HepG2 (cell line): Measurements from ENCODE around the gene MCF2L. TPM values are rescaled to one million over a fixed set of nuclear protein-coding genes. Genes with fewer than 3 reads are reported as not detected.

ENCODE experiments used
- AHDC1 ChIP-seq: sonication (generic); formaldehyde crosslinking; IDR thresholded peaks from 2 replicates; pipeline ENCODE4 v1.5.1; 2020; ENCODE audit warnings: mild to moderate bottlenecking, missing genetic modification reagents, borderline replicate concordance
- DMAP1 ChIP-seq: IDR thresholded peaks from 2 replicates; pipeline ENCODE4 v1.6.1; 2016
- FOXK1 ChIP-seq: sonication (generic); formaldehyde crosslinking; IDR thresholded peaks from 2 replicates; pipeline ENCODE4 v1.4.0; 2020; ENCODE audit warnings: low read depth, missing genetic modification reagents, borderline replicate concordance
- FOXP1 ChIP-seq, 2 experiments: fragments of 450-650 bp in 1 of 2; IDR thresholded peaks; 2 replicates each; pipeline ENCODE4 v1.6.1; 2017 to 2018; ENCODE audit warnings: antibody characterized with exemption in 1 of 2
- HNF1B ChIP-seq: sonication (generic); formaldehyde crosslinking; IDR thresholded peaks from 2 replicates; pipeline ENCODE4 v1.5.1; 2020; ENCODE audit warnings: mild to moderate bottlenecking, moderate library complexity, missing genetic modification reagents
- HNF4A ChIP-seq: sonication (generic); formaldehyde crosslinking; IDR thresholded peaks from 2 replicates; pipeline ENCODE4 v1.4.0; 2020; ENCODE audit warnings: missing genetic modification reagents
- IKZF5 ChIP-seq: IDR thresholded peaks from 2 replicates; pipeline ENCODE4 v1.6.1; 2018; ENCODE audit warnings: missing genetic modification reagents, mild to moderate bottlenecking, missing compliant biosample characterization
- MAX ChIP-seq: IDR thresholded peaks from 2 replicates; pipeline ENCODE4 v1.6.1; 2012; ENCODE audit warnings: inconsistent platforms
- NFIB ChIP-seq: sonication (generic); formaldehyde crosslinking; IDR thresholded peaks from 2 replicates; pipeline ENCODE4 v1.9.0; 2021; ENCODE audit warnings: missing genetic modification reagents, mild to moderate bottlenecking, borderline replicate concordance
- PHF8 ChIP-seq: sonication (generic); formaldehyde crosslinking; IDR thresholded peaks from 2 replicates; pipeline ENCODE4 v1.5.0; 2020; ENCODE audit warnings: missing genetic modification reagents
- RXRB ChIP-seq: IDR thresholded peaks from 2 replicates; pipeline ENCODE4 v1.6.1; 2016; ENCODE audit warnings: borderline replicate concordance, missing genetic modification reagents, missing compliant biosample characterization
- UBTF ChIP-seq: sonication (generic); formaldehyde crosslinking; IDR thresholded peaks from 2 replicates; pipeline ENCODE4 v1.4.0; 2020; ENCODE audit warnings: mild to moderate bottlenecking, missing genetic modification reagents
- ZFAT ChIP-seq: sonication (generic); formaldehyde crosslinking; conservative IDR thresholded peaks from 2 replicates; pipeline ENCODE4 v1.8.1; 2023; ENCODE audit warnings: missing genetic modification reagents, inconsistent platforms
- ZNF292 ChIP-seq: sonication (generic); formaldehyde crosslinking; IDR thresholded peaks from 2 replicates; pipeline ENCODE4 v1.8.1; 2022; ENCODE audit warnings: mild to moderate bottlenecking, low read depth, missing genetic modification reagents, borderline replicate concordance
- ZNF350 ChIP-seq: sonication (generic); formaldehyde crosslinking; IDR thresholded peaks from 2 replicates; pipeline ENCODE4 v1.4.0; 2020; ENCODE audit warnings: mild to moderate bottlenecking, low read depth, missing genetic modification reagents, borderline replicate concordance
- ZNF577 ChIP-seq: sonication (generic); formaldehyde crosslinking; IDR thresholded peaks from 2 replicates; pipeline ENCODE4 v1.4.0; 2020; ENCODE audit warnings: mild to moderate bottlenecking, low read depth, missing genetic modification reagents, borderline replicate concordance
- polyA plus RNA-seq, 8 experiments: library from polyadenylated mRNA; depleted of rRNA in 3 of 8; stranded (reverse) in 7 of 8; unstranded in 1 of 8; fragments of >200 nt; fragmentation: Illumina TruSeq in 4 of 8; extraction: Trizol in 4 of 8; gene quantifications; 2 replicates each; pipeline versions ENCODE4 v1.2.1 to v1.2.3, GENCODE V29; 2011 to 2016; ENCODE audit warnings: low read depth in 4 of 8, missing spikeins in 1 of 8, mixed read lengths in 1 of 8; ENCODE audit not compliant: insufficient read depth in 1 of 8
- total RNA-seq, 5 experiments: library from RNA; depleted of rRNA; stranded (reverse); fragments of >200 nt; fragmentation: Illumina TruSeq; extraction: Trizol; gene quantifications; 2 replicates each; pipeline ENCODE4 v1.2.3, GENCODE V29; 2016; ENCODE audit warnings: low read depth in 1 of 5

MCF2L gene
- total and polyA plus RNA-seq, 2 of the 13 experiments (the other 11 are each of a cell fraction or from before 2014, with no cell fraction given): 19.4 to 28.4 TPM

- peak; percentile 67; the same call in 1 of the 2 replicates for TF ChIP-seq ZNF350 (CRISPR knock-in tag)
- TF ChIP-seq ZFAT: no peak
- TF ChIP-seq IKZF5 (CRISPR knock-in tag): 0 out of 2 replicates have a peak, but pooled peaks have one; percentile 51
- no peak for TF ChIP-seq FOXP1 (IDR thresholded peaks at IDR 0.05)
- TF ChIP-seq FOXP1 (CRISPR knock-in tag; IDR thresholded peaks at IDR 0.05): peak; percentile 63
- TF ChIP-seq NFIB (CRISPR knock-in tag): no peak
- TF ChIP-seq ZNF292 (CRISPR knock-in tag): peak; percentile 95
- TF ChIP-seq DMAP1 (CRISPR knock-in tag): peak; percentile 39; the same call in 1 of the 2 replicates
- TF ChIP-seq ZNF577 (CRISPR knock-in tag): no peak
- peak; percentile 33; the same call in 1 of the 2 replicates for TF ChIP-seq AHDC1
- TF ChIP-seq UBTF: peak; percentile 47; the same call in 1 of the 2 replicates
- no peak for TF ChIP-seq FOXK1 (CRISPR knock-in tag)
- TF ChIP-seq RXRB: peak; percentile 37; the same call in 1 of the 2 replicates
- TF ChIP-seq HNF1B: 0 out of 2 replicates have a peak, but pooled peaks have one; percentile 47
- TF ChIP-seq PHF8 (CRISPR knock-in tag): no peak
- TF ChIP-seq MAX: peak; percentile 34; the same call in 1 of the 2 replicates
- TF ChIP-seq HNF4A (CRISPR knock-in tag): peak; percentile 92
Observed at GRCh38 chr13:112928972-112929782, 39.8 kb upstream of the MCF2L start (continued).
